Lower leg skin (tissue), 3 donors: ENCODE results near the gene VTI1A.

ENCODE experiments used
- CTCF ChIP-seq, 3 donors: fragments of 450-650 bp; IDR thresholded peaks; one replicate each; pipeline ENCODE4 v1.5.1; 2016; ENCODE audit warnings: antibody characterized with exemption in 3 of 3, mild to moderate bottlenecking in 3 of 3, moderate library complexity in 2 of 3
- POLR2A ChIP-seq, 2 donors: fragments of 450-650 bp; IDR thresholded peaks; one replicate each; pipeline ENCODE4 v1.6.1; 2016 to 2017; ENCODE audit warnings: antibody characterized with exemption in 2 of 2, mild to moderate bottlenecking in 1 of 2, moderate library complexity in 1 of 2

GRCh38 chr10:112832959-112833358 lies 385.9 kb downstream of the VTI1A start:
- TF ChIP-seq CTCF (IDR thresholded peaks at IDR 0.05) (no peak), POLR2A (IDR thresholded peaks at IDR 0.05) (no peak)
